ENCODE measurements around the gene ITPR3. TPM values are rescaled to one million over a fixed set of nuclear protein-coding genes. Genes with fewer than 3 reads are reported as not detected.
A peak's percentile ranks its signal among the peaks of the same experiment; 100 is the strongest.

The ITPR3 gene
- polyA plus RNA-seq, 1 donor = 49.6 TPM

DNA sequence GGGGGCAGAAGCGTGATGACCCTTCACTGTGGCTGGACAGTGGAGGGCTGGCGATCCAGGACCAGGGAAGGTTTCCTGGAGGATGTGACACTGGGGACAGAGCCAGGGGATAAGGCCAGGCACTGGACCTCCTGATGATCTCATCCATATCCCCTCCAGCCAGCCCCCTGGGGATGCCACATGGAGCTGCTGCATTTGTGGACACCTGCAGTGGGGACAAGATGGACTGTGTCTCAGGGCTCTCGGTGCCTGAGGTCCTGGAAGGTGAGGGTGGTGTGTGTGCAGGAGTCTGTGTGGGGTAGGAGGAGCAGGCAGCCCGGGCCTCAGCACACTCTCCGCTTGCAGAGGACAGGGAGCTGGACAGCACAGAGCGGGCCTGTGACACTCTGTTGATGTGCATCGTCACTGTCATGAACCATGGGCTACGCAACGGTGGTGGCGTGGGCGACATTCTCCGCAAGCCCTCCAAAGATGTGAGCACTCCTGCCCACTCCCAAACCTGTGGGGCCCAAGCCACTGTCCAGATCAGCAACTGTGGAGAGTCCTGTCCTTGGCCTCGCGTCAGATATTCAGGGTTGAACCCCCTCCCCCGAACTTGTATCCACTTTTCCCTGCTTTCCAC is 70.4 kb downstream of the ITPR3 start:
- H3K27ac ChIP-seq (ENCODE audit: low read length) = no peak overlapping the region
- no peaks in the 10 kb centered on the region for H3K27me3 ChIP-seq (ENCODE audit: control insufficient read depth, insufficient read depth, low read length)
- peaks cover 94% of the 10 kb centered on the region for H3K36me3 ChIP-seq (ENCODE audit: control insufficient read depth, insufficient read depth, low read length)
- peaks cover 18% of the 10 kb centered on the region for H3K4me1 ChIP-seq (ENCODE audit: control insufficient read depth, insufficient read depth, low read length)
- no peak overlapping the region for H3K4me3 ChIP-seq (ENCODE audit: low read length)
- DNase-seq = no peak
- no CpG with 5 or more reads among the region's 15 CpGs for WGBS (ENCODE audit: insufficient coverage, low lambda C conversion rate)
- no peaks in the 10 kb centered on the region for H3K9me3 ChIP-seq (ENCODE audit: control insufficient read depth, low read depth, low read length)

DNA sequence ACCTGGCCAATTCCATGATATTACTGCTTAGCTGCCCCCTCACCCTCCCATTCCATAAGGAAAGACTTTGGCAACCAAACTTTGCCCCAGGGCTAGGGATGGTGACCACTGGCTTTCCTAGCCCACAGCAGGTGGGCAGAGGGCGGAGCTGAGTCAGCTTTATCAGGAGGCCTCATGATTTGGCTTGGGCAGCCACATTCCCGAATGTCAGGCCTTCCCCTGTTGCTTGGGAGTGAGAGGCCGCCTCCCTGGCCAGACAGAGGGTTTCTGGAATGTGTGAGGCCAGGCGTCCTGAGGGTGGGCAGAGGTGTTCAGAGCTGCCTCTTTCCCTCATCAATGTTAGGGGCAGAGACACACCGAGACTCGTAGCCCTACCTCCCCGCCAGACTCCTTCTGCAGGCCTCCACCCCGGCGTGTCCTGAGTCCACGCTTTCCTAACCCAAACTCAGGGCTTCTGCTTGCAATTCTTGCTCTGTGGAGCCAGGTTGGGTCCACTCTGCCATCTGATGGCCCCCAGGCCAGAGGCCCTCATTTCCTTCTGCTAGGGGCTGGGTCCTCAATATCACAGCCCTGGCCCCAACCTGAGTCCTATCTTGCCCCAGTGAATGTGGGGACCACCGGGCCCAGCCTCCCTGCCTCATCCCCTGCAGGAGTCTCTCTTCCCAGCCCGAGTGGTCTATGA is 71.1 kb downstream of the ITPR3 start:
- WGBS (ENCODE audit: insufficient coverage, low lambda C conversion rate) = no CpG with 5 or more reads among the region's 12 CpGs
- H3K27ac ChIP-seq (ENCODE audit: low read length) = no peak overlapping the region
- H3K9me3 ChIP-seq (ENCODE audit: control insufficient read depth, low read depth, low read length) = no peaks in the 10 kb centered on the region
- peaks cover 18% of the 10 kb centered on the region for H3K4me1 ChIP-seq (ENCODE audit: control insufficient read depth, insufficient read depth, low read length)
- peaks cover 95% of the 10 kb centered on the region for H3K36me3 ChIP-seq (ENCODE audit: control insufficient read depth, insufficient read depth, low read length)
- no peak overlapping the region for H3K4me3 ChIP-seq (ENCODE audit: low read length)
- no peak for DNase-seq
- H3K27me3 ChIP-seq (ENCODE audit: control insufficient read depth, insufficient read depth, low read length) = no peaks in the 10 kb centered on the region

DNA sequence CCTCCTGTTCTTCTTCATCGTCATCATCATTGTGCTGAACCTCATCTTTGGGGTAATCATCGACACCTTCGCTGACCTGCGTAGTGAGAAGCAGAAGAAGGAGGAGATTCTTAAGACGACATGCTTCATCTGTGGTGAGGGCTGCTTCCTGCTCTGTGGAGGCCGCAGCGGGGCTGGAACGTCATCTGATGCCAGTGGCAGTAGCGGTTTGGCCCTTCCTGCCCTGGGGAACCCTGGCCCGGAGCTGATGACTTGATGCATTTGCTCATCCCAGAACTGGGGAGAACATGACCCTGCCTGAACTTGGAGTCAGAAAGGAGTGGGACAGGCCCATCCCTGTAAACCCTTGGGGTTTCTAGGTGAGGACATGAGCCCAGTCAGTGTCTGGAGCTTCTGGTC is 71.6 kb downstream of the ITPR3 start:
- WGBS (ENCODE audit: insufficient coverage, low lambda C conversion rate) = no CpG with 5 or more reads among the region's 10 CpGs

DNA sequence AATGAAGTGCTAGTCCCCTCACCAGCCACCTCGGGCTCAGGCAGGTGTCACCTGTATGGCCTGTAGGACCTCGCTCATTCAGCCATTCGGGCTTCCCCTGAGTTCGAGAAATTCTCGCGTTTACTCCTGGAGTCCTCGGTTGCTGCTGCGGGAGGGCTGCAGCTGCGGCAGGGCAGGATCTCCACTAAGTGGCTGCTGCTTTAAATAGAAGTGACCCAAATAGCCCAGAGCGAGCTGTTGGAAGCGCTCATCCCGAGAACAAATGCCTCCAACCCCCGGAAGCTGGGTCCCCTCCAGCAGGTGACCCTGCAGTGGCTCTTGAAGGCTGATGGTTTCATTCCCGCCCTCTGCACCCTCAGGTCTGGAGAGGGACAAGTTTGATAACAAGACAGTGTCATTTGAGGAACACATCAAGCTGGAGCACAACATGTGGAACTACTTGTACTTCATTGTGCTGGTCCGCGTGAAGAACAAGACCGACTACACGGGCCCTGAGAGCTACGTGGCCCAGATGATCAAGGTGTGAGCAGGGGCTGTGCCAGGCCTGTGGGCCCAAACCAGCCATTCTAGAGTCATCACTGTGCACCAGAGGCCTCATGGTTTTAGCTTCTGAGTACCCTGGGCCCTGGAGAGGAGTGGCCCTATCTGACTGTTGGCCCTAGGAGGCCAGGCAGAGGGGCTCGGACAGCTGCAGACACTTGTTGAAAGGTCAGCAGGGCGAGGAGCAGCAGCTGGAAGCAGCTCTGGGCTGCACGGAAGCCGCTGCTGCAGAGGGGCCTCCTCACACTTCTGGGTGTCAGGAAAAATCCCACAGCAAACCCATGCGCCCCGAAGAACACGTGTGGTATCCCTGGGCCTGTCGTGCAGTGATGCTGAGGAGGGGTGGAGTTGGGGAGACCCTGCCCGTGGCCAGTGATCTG is 72.3 kb downstream of the ITPR3 start:
- Histone ChIP-seq H3K27me3 (ENCODE audit: control insufficient read depth, insufficient read depth, low read length) (no peaks in the 10 kb centered on the region), H3K4me3 (ENCODE audit: low read length) (no peak overlapping the region), H3K36me3 (ENCODE audit: control insufficient read depth, insufficient read depth, low read length) (peaks cover 96% of the 10 kb centered on the region), H3K27ac (ENCODE audit: low read length) (no peak overlapping the region), H3K9me3 (ENCODE audit: control insufficient read depth, low read depth, low read length) (no peaks in the 10 kb centered on the region), H3K4me1 (ENCODE audit: control insufficient read depth, insufficient read depth, low read length) (peaks cover 18% of the 10 kb centered on the region)
- no peak for DNase-seq
- WGBS (ENCODE audit: insufficient coverage, low lambda C conversion rate) = 40% methylated on average over 1 of the region's 28 CpGs

More for the DNA sequence above, 71.6 kb downstream of the ITPR3 start:
- no peak overlapping the region for H3K27ac ChIP-seq (ENCODE audit: low read length)
- DNase-seq = no peak
- peaks cover 95% of the 10 kb centered on the region for H3K36me3 ChIP-seq (ENCODE audit: control insufficient read depth, insufficient read depth, low read length)
- H3K4me3 ChIP-seq (ENCODE audit: low read length) = no peak overlapping the region
- H3K4me1 ChIP-seq (ENCODE audit: control insufficient read depth, insufficient read depth, low read length) = peaks cover 18% of the 10 kb centered on the region
- H3K27me3 ChIP-seq (ENCODE audit: control insufficient read depth, insufficient read depth, low read length) = no peaks in the 10 kb centered on the region
- H3K9me3 ChIP-seq (ENCODE audit: control insufficient read depth, low read depth, low read length) = no peaks in the 10 kb centered on the region

DNA sequence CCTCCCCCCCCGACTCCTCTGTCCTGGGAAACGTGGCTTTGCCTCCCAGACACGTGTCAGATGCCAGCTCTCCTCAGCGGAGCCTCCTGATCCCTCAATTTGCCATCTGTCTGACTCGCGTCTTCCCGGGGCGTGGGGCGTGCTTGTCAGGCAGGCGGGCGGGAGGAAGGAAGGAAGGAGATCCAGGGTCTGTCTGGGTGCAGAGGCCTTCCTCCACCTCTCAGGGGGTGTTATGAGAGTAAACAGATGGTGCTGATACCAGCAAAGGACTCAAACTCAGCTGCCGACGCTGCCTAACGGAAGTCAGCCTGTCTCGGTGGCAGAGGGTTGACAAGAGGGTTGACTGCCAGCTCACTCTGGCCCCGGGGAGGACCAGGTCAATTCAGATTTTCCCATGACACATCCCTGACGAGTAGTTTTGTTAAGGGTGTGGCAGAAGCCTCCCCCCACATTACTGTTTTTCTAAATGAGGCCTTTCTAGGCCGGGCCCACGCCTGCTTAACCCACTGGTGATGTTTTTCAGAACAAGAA is 73.3 kb downstream of the ITPR3 start:
- WGBS (ENCODE audit: insufficient coverage, low lambda C conversion rate) = no CpG with 5 or more reads among the region's 19 CpGs
- Histone ChIP-seq H3K27ac (ENCODE audit: low read length) (no peak overlapping the region), H3K4me1 (ENCODE audit: control insufficient read depth, insufficient read depth, low read length) (peaks cover 18% of the 10 kb centered on the region), H3K4me3 (ENCODE audit: low read length) (no peak overlapping the region), H3K9me3 (ENCODE audit: control insufficient read depth, low read depth, low read length) (no peaks in the 10 kb centered on the region), H3K36me3 (ENCODE audit: control insufficient read depth, insufficient read depth, low read length) (peaks cover 93% of the 10 kb centered on the region), H3K27me3 (ENCODE audit: control insufficient read depth, insufficient read depth, low read length) (no peaks in the 10 kb centered on the region)
- DNase-seq = peak in 1 of 2 donors; percentile 51

DNA sequence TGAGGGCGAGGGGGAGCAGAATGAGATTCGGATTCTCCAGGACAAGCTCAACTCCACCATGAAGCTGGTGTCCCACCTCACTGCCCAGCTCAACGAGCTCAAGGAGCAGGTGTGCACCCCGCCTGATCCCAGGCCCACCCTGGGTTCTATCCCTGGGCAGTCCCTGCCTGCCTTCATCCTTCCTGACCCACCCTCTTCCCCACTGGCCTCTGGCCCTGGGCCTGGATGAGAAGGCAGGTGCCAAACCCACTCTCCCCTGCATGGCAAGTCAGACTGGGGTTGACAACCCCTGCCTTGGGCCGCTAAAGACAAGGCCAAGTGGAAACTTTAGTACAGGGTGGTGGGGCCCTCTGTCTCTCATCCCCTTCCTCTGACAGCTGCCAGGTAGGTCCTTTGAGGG is 73.9 kb downstream of the ITPR3 start:
- H3K36me3 ChIP-seq (ENCODE audit: control insufficient read depth, insufficient read depth, low read length) = peaks cover 92% of the 10 kb centered on the region
- no peak overlapping the region for H3K27ac ChIP-seq (ENCODE audit: low read length)
- WGBS (ENCODE audit: insufficient coverage, low lambda C conversion rate) = no CpG with 5 or more reads among the region's 5 CpGs
- H3K4me3 ChIP-seq (ENCODE audit: low read length) = no peak overlapping the region
- DNase-seq = no peak
- H3K4me1 ChIP-seq (ENCODE audit: control insufficient read depth, insufficient read depth, low read length) = peaks cover 18% of the 10 kb centered on the region
- H3K27me3 ChIP-seq (ENCODE audit: control insufficient read depth, insufficient read depth, low read length) = no peaks in the 10 kb centered on the region
- H3K9me3 ChIP-seq (ENCODE audit: control insufficient read depth, low read depth, low read length) = no peaks in the 10 kb centered on the region

DNA sequence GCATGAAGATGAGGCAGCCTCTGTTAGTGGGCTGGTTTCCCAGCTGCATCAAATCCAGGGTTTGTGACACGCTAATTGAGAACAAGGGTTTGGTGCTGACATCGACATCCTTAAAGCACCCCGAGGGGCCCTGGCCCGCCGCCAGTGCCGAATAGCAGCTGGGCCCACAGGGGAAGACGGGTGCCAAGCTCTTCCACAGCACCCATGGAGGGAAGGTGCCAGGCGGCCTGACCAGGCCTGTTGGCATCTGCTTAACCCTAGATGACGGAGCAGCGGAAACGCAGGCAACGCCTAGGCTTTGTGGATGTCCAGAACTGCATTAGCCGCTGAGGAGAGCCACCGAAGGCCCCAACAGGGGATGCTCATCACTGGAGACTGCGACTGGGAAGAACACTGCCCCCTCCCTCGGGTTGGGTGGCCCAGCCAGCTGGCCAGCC is 74.3 kb downstream of the ITPR3 start:
- no CpG with 5 or more reads among the region's 16 CpGs for WGBS (ENCODE audit: insufficient coverage, low lambda C conversion rate)
- Histone ChIP-seq H3K4me1 (ENCODE audit: control insufficient read depth, insufficient read depth, low read length) (peaks cover 18% of the 10 kb centered on the region), H3K27ac (ENCODE audit: low read length) (no peak overlapping the region), H3K9me3 (ENCODE audit: control insufficient read depth, low read depth, low read length) (no peaks in the 10 kb centered on the region), H3K36me3 (ENCODE audit: control insufficient read depth, insufficient read depth, low read length) (peaks cover 89% of the 10 kb centered on the region), H3K27me3 (ENCODE audit: control insufficient read depth, insufficient read depth, low read length) (no peaks in the 10 kb centered on the region), H3K4me3 (ENCODE audit: low read length) (no peak overlapping the region)
- no peak for DNase-seq

DNA sequence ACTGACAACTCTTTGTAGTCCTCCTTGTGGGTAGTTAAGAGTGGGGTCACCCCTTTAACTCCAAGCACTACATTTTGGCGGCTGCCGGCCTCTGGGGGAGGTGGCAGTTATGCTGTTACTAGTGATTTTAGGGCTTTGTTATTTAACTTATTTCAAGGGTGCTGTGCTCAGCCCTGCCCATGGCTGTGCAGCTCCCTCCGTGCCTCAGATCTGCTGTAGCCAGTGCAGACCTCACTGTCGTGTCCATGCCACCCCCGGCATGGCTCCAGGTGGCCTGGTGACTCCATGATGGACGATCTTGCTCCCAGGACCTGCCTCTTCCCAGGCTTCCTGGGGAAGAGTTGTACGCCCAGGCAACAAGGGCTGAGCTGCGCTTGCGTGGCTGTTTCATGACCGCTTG is 75.0 kb downstream of the ITPR3 start:
- Histone ChIP-seq H3K27me3 (ENCODE audit: control insufficient read depth, insufficient read depth, low read length) (no peaks in the 10 kb centered on the region), H3K9me3 (ENCODE audit: control insufficient read depth, low read depth, low read length) (no peaks in the 10 kb centered on the region), H3K36me3 (ENCODE audit: control insufficient read depth, insufficient read depth, low read length) (peaks cover 85% of the 10 kb centered on the region), H3K4me1 (ENCODE audit: control insufficient read depth, insufficient read depth, low read length) (peaks cover 23% of the 10 kb centered on the region), H3K27ac (ENCODE audit: low read length) (no peak overlapping the region), H3K4me3 (ENCODE audit: low read length) (no peak overlapping the region)
- DNase-seq = no peak
- WGBS (ENCODE audit: insufficient coverage, low lambda C conversion rate) = 100% methylated on average over 2 of the region's 10 CpGs

DNA sequence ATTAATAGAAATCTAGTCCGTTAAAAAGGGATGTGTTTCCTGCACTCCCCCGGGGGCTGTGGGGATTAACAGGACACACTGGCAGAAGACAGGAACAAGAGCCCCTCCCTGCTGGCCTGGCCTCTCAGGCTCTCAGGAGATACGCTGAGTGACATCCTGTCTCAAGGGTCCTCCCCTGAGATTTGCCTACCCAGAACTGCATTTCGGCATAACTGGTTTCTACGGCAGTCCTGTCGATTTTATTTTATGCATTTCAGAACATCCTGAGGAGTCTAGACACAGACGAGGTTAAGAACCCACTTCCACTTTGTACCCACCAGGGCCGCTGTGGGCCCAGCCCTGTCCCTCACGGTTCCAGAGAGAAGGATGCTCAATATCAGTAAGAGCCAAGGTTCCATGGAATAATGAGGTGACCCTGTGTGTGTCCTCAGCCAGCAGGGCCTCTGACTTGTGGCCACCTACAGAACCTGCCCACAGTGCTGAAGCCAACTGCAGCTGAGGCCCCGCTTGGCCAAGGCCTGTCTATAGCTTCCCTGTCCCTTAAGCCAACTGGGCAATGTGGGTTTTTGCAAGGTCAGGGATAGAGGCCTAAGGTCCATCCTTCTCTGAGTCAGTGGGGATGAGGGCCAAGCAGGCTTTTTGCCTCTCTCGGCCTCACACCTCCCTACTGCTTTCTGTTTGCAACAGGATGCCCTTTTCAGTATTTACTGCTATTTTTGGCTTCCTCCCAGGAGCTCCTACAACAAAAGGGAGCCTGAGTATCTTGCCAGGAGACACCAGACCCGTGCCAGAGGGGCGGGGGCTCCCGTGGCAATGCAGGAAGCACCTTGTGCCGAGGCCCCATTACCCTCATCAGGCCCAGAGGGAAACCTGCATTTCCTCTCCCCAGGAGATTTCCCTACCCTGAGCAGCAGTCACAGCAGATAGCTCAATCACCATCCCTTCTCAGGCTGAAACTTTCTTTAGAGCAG is 75.7 kb downstream of the ITPR3 start:
- Histone ChIP-seq H3K9me3 (ENCODE audit: control insufficient read depth, low read depth, low read length) (no peaks in the 10 kb centered on the region), H3K27ac (ENCODE audit: low read length) (no peak overlapping the region), H3K27me3 (ENCODE audit: control insufficient read depth, insufficient read depth, low read length) (no peaks in the 10 kb centered on the region), H3K4me3 (ENCODE audit: low read length) (no peak overlapping the region), H3K4me1 (ENCODE audit: control insufficient read depth, insufficient read depth, low read length) (peaks cover 23% of the 10 kb centered on the region), H3K36me3 (ENCODE audit: control insufficient read depth, insufficient read depth, low read length) (peaks cover 81% of the 10 kb centered on the region)
- no peak for DNase-seq
- WGBS (ENCODE audit: insufficient coverage, low lambda C conversion rate) = no CpG with 5 or more reads among the region's 15 CpGs

Measured in large intestine (tissue), 3 donors.